PFSK-1 (cell line): Measurements from ENCODE around the gene EEF1AKMT3.

ENCODE experiments used
- POLR2AphosphoS5 ChIP-seq: IDR thresholded peaks from 2 replicates; pipeline ENCODE4 v1.6.1; 2012; ENCODE audit warnings: low read depth, mild to moderate bottlenecking, control low read depth, low read length, moderate library complexity
- REST ChIP-seq, 2 experiments: IDR thresholded peaks; 2 replicates each; pipeline versions ENCODE4 v1.6.1 to v1.8.0; 2011 to 2012; ENCODE audit warnings: low read depth in 2 of 2, low read length in 2 of 2, control low read depth in 1 of 2, inconsistent platforms in 1 of 2, mild to moderate bottlenecking in 1 of 2, moderate library complexity in 1 of 2; ENCODE audit not compliant: insufficient read depth in 1 of 2
- SIN3A ChIP-seq: IDR thresholded peaks from 2 replicates; pipeline ENCODE4 v1.6.1; 2012; ENCODE audit warnings: mild to moderate bottlenecking, low read length, moderate library complexity, borderline replicate concordance; ENCODE audit not compliant: insufficient read depth
- TAF1 ChIP-seq: IDR thresholded peaks from 2 replicates; pipeline ENCODE4 v1.6.1; 2012; ENCODE audit warnings: low read length, control low read depth, borderline replicate concordance; ENCODE audit not compliant: insufficient read depth

- TF ChIP-seq REST (IDR thresholded peaks at IDR 0.05; ENCODE audit: insufficient read depth in 1 of 2, low read depth in 2 of 2, low read length in 2 of 2) (no peak), POLR2AphosphoS5 (no peak), SIN3A (no peak), TAF1 (no peak)
These were observed 40.9 kb downstream of the EEF1AKMT3 start for GRCh38 chr12:57813111-57813970.
